Uterus (tissue), 4 donors: ENCODE data around the gene NUP133. TPM values are rescaled to one million over a fixed set of nuclear protein-coding genes. Genes with fewer than 3 reads are reported as not detected.

Experiments
- DNase-seq, 2 donors: peaks; one replicate each; pipeline ENCODE4 v3.0.0-alpha.2; 2019 to 2020
- H3K27ac ChIP-seq, 2 donors: fragments of 200-600 bp; sonication (generic); 1 replicate in 1 of 2; 2 replicates in 1 of 2; pipeline ENCODE4 v1.5.1; 2016 to 2018
- H3K27me3 ChIP-seq, 2 donors: fragments of 200-600 bp; sonication (generic); one replicate each; pipeline ENCODE4 v1.5.1; 2018 to 2019; ENCODE audit warnings: control low read depth in 1 of 2
- H3K36me3 ChIP-seq, 2 donors: fragments of 200-600 bp; sonication (generic); one replicate each; pipeline ENCODE4 v1.5.1; 2019; ENCODE audit warnings: control low read depth in 1 of 2
- H3K4me1 ChIP-seq, 2 donors: fragments of 200-600 bp; sonication (generic); one replicate each; pipeline ENCODE4 v1.5.1; 2018 to 2019; ENCODE audit warnings: control low read depth in 1 of 2
- H3K4me3 ChIP-seq, 2 donors: fragments of 200-600 bp; sonication (generic); 1 replicate in 1 of 2; 2 replicates in 1 of 2; pipeline ENCODE4 v1.5.1; 2018 to 2019; ENCODE audit warnings: mild to moderate bottlenecking in 1 of 2
- H3K9me3 ChIP-seq, 2 donors: fragments of 200-600 bp; sonication (generic); one replicate each; pipeline ENCODE4 v1.5.1; 2019; ENCODE audit warnings: control low read depth in 1 of 2
- POLR2A ChIP-seq, 2 donors: fragments of 450-650 bp; IDR thresholded peaks; one replicate each; pipeline ENCODE4 v1.6.1; 2016; ENCODE audit warnings: antibody characterized with exemption in 2 of 2, mild to moderate bottlenecking in 1 of 2, moderate library complexity in 1 of 2
- intact Hi-C: fragments of 100-400 bp; cut with DNase I; formaldehyde crosslinking; loops from one replicate; pipeline ENCODE4 v1.15.1; 2023; ENCODE audit warnings: low total_unique reads
- total RNA-seq, 4 donors: library from RNA; depleted of rRNA in 3 of 4; stranded (reverse); fragments of >200 nt in 3 of 4; gene quantifications; one replicate each; pipeline versions ENCODE4 v1.1.0 to v1.2.4, GENCODE V29; 2014 to 2023
- TF ChIP-seq, protein P1 (sequence below), 4 experiments: fragments of 200-600 bp in 2 of 4; fragments of 450-650 bp in 2 of 4; sonication (generic) in 2 of 4; IDR thresholded peaks; one replicate each; pipeline ENCODE4 v1.5.1; 2016 to 2019; ENCODE audit warnings: antibody characterized with exemption in 4 of 4, mild to moderate bottlenecking in 2 of 4, moderate library complexity in 1 of 4
- donor health status: DM: yes; HTN: yes; CAD: no.

The NUP133 gene
- total RNA-seq, 4 donors from 2014 or later: 25.6 to 58.6 (median 37.1) TPM

DNA sequence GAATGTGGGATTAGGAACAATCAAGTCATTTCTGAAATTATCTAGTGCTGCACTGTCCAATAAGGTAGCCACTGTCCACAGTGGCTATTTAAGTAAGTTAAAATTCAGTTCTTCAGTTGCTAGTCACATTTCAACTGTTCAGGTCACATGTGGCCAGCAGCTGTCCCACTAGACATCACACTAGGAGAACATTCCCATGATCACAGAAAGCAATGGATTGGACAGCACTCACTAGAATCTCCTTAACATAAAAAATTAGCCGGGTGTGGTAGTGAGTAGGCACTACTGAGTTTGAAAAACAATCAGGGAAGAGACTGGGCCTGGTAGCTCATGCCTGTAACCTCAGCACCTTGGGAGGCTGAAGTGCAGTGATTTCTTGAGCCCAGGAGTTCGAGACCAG lies 33.6 kb downstream of the NUP133 start:
- intact Hi-C loops: no loop called here
- Histone ChIP-seq H3K9me3 (no peaks in the 10 kb centered on the region), H3K27ac (no peak overlapping the region), H3K36me3 (no peaks in the 10 kb centered on the region), H3K4me1 (no peaks in the 10 kb centered on the region), H3K27me3 (no peaks in the 10 kb centered on the region), H3K4me3 (no peak overlapping the region)
- DNase-seq: no peak
- no peak for TF ChIP-seq POLR2A (IDR thresholded peaks at IDR 0.05)
- TF ChIP-seq, protein P1, sequence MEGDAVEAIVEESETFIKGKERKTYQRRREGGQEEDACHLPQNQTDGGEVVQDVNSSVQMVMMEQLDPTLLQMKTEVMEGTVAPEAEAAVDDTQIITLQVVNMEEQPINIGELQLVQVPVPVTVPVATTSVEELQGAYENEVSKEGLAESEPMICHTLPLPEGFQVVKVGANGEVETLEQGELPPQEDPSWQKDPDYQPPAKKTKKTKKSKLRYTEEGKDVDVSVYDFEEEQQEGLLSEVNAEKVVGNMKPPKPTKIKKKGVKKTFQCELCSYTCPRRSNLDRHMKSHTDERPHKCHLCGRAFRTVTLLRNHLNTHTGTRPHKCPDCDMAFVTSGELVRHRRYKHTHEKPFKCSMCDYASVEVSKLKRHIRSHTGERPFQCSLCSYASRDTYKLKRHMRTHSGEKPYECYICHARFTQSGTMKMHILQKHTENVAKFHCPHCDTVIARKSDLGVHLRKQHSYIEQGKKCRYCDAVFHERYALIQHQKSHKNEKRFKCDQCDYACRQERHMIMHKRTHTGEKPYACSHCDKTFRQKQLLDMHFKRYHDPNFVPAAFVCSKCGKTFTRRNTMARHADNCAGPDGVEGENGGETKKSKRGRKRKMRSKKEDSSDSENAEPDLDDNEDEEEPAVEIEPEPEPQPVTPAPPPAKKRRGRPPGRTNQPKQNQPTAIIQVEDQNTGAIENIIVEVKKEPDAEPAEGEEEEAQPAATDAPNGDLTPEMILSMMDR (IDR thresholded peaks at IDR 0.05): no peak

DNA sequence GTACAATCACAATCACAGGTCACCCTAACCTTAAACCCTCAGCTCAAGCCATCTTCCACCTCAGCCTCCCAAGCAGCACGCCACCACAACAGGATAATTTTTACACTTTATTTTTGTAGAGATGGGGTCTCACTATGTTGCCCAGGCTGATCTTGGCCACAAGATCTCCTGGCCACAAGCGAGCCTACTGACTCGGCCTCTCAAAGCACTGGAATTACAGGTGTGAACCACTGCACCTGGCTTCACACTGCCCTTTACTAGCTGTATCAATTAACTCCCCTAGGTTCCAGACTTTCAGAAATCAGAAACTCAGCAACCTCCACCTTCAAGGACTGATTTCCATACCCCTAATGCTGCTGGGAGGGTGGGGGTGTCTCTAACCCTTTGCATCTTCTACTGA lies 37.0 kb downstream of the NUP133 start:
- no peaks in the 10 kb centered on the region for H3K9me3 ChIP-seq
- no peaks in the 10 kb centered on the region for H3K4me1 ChIP-seq
- H3K27ac ChIP-seq: no peak overlapping the region
- no peaks in the 10 kb centered on the region for H3K36me3 ChIP-seq
- no peaks in the 10 kb centered on the region for H3K27me3 ChIP-seq
- DNase-seq: no peak
- no peak overlapping the region for H3K4me3 ChIP-seq
- no peak for TF ChIP-seq POLR2A (IDR thresholded peaks at IDR 0.05)
- TF ChIP-seq, protein P1 (IDR thresholded peaks at IDR 0.05): no peak
- intact Hi-C loops: no loop called here

DNA sequence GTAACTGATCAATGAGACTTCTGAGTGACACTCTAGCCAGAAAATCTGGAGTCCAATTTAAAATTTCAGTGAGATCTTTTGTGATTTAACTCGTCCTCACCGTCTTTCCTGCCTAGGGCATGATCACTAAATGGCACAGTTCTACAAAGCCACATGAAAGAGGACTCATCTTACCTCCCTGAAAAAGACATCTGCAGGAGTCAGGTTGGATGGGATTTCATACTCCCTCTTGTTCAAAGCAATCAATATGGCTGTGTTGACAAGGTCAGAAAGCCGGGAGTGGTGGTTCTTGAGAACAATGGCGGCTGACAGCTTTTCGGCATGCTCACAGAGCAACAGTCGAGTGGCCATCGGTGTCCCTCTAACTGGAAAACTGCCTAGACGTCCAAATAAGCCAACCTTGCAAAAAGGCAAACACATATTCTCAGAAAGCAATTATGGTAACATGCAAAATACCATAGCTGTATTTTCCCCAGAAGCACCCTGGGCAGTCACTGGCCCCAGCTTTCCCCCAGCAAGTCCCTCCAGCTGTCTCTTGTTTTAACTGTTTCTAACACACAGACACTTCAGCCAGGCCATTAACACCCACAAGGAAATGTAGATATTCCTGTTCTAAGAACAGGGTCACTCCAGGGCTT lies 37.6 kb downstream of the NUP133 start:
- TF ChIP-seq, protein P1 (IDR thresholded peaks at IDR 0.05): no peak
- no peak for TF ChIP-seq POLR2A (IDR thresholded peaks at IDR 0.05)
- Histone ChIP-seq H3K9me3 (no peaks in the 10 kb centered on the region), H3K27me3 (no peaks in the 10 kb centered on the region), H3K4me3 (no peak overlapping the region), H3K27ac (no peak overlapping the region), H3K4me1 (no peaks in the 10 kb centered on the region), H3K36me3 (no peaks in the 10 kb centered on the region)
- intact Hi-C loops: no loop called here
- no peak for DNase-seq

DNA sequence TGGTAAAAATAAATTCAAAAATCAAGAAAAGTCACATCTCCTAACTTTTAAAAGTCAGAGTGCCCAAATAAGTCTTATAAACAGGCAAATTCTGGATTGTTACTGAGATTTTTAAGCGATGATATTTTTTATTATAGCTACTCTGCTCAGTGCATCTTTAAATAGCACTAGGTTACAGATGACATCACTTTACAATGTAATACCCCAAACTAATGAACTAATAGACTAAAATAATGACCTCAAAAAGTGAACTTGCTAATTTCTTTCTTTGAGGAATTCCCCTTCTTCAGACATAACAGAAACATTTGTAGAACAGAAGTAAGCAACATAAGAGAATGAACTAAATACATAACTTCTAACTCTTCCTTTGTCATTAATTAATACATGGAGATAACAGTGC lies 41.3 kb downstream of the NUP133 start:
- H3K27ac ChIP-seq: no peak overlapping the region
- H3K4me3 ChIP-seq: no peak overlapping the region
- no peaks in the 10 kb centered on the region for H3K36me3 ChIP-seq
- intact Hi-C loops: no loop called here
- DNase-seq: no peak
- no peaks in the 10 kb centered on the region for H3K4me1 ChIP-seq
- no peaks in the 10 kb centered on the region for H3K27me3 ChIP-seq
- no peak for TF ChIP-seq POLR2A (IDR thresholded peaks at IDR 0.05)
- TF ChIP-seq, protein P1 (IDR thresholded peaks at IDR 0.05): no peak
- no peaks in the 10 kb centered on the region for H3K9me3 ChIP-seq

DNA sequence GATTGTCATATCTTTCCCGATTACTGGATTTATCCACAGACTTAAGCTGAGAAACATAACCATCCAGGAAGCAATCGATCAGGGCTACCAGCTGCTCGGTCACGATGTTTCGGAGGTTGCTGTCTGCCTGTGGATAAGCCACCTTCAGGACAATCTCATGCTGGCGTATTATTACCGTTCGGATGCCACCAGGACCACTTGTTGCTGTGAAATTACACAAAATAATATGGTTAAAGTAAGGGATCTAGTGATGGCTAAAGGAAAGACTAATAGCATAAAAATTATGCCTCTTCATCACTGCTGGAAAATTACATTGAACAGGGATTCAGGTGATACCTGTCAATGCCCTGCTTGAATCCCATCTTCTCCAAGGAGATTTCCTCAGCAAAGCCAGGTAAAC lies 43.5 kb downstream of the NUP133 start:
- intact Hi-C loops: no loop called here

More for the DNA sequence above, 43.5 kb downstream of the NUP133 start:
- Histone ChIP-seq H3K27ac (no peak overlapping the region), H3K27me3 (no peaks in the 10 kb centered on the region), H3K36me3 (no peaks in the 10 kb centered on the region), H3K4me1 (no peaks in the 10 kb centered on the region), H3K4me3 (no peak overlapping the region), H3K9me3 (no peaks in the 10 kb centered on the region)
- TF ChIP-seq, protein P1 (IDR thresholded peaks at IDR 0.05): no peak
- TF ChIP-seq POLR2A (IDR thresholded peaks at IDR 0.05): no peak
- DNase-seq: no peak
